GM21528 (cell line): Measurements from ENCODE around the gene TENM3.
A peak's percentile ranks its signal among the peaks of the same experiment; 100 is the strongest.
"Not testable (repeated sequence)": the region's sequence is repeated elsewhere in the genome, so short reads cannot be mapped to it uniquely, and the experiment has no call there.

Experiments
- ATAC-seq: cut with Tn5 transposase; IDR thresholded peaks from one replicate; pipeline ENCODE4 v1.9.1; 2021; ENCODE audit warnings: mild to moderate bottlenecking, moderate library complexity; ENCODE audit not compliant: unreplicated experiment, low FRiP score

Gene TENM3

DNA sequence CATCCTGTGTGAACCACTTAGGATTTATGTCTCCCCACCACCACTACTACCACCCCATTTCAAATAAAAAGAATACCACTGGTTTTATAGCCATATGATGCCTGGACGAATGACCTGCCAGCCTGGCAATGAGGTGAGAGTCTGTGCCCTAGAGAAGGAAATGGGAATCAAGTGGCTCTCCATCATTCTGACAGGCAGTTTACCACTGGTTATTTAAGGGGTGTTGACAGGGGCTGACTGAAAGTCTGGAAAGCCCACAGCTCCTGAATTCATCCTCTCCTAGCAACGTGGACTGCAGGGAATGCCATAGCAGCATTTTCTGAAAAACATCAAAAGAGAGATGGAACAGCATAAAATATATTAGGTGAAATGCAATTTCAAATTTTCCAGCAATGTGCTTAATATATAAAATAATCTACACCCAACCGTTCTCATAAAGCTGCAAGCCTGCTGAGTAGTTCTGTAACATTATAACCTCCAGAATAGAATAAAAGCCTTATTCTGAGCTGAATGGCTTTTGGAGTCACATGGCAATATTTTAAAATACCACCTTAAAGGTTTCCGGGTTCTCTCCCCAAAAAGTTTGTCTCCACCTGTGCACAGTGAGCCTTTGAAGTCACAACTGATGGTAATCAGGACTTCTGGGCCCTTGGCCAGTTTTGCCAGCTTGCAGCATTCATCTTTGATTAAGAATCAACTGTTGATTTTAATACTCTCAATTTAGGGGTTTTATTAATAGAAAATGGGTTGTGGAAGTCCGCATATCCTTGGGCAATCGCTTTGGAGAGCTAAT lies 552.4 kb downstream of the TENM3 start:
- ATAC-seq, result no peak

DNA sequence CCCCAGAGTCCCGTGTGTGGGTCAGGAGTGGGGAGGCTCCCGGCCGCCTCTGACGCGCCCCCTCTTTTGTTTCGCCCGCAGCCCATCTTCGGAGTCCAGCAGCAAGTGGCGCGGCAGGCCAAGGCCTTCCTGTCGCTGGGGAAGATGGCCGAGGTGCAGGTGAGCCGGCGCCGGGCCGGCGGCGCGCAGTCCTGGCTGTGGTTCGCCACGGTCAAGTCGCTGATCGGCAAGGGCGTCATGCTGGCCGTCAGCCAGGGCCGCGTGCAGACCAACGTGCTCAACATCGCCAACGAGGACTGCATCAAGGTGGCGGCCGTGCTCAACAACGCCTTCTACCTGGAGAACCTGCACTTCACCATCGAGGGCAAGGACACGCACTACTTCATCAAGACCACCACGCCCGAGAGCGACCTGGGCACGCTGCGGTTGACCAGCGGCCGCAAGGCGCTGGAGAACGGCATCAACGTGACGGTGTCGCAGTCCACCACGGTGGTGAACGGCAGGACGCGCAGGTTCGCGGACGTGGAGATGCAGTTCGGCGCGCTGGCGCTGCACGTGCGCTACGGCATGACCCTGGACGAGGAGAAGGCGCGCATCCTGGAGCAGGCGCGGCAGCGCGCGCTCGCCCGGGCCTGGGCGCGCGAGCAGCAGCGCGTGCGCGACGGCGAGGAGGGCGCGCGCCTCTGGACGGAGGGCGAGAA lies 556.5 kb downstream of the TENM3 start:
- ATAC-seq, result no peak

DNA sequence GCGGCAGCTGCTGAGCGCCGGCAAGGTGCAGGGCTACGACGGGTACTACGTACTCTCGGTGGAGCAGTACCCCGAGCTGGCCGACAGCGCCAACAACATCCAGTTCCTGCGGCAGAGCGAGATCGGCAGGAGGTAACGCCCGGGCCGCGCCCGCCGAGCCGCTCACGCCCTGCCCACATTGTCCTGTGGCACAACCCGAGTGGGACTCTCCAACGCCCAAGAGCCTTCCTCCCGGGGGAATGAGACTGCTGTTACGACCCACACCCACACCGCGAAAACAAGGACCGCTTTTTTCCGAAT lies 557.0 kb downstream of the TENM3 start:
- ATAC-seq, result no peak

DNA sequence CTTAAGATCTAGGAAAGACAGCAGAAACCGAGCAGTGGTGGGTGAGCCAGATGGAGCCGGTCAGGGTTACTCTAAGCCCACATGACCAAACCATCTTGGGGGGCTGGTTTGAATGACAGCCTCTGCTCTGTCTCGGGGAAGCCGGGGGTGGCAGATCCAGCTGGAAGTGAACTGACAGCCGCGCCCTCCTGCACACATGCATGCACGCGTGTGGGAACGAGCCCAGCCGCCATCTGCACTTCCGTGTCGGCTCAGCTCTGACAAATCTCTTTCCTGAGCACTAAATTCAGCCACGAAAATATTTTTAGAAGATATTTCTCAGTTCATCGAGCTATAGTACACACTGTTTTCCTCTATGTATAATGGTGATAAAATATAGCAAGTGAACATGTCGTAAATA lies 558.4 kb downstream of the TENM3 start:
- no peak for ATAC-seq

DNA sequence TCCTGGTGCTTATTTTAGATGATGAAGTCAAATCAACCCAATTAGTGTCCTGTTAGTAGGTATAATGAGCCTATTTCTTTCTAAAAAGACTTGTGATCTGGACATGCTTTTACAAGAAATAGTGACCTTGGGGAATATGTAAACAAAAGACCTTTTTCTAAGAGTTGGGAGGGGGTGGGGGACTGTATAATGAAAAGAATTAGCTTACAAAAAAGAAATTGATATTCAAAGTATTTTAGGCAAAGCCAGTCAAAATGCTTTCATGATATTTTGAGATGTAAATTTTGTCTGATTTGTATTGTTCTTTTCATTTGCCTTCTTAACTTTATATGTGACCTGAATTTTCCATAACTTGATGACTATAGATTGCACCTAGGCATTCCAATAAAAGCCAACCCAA lies 559.4 kb downstream of the TENM3 start:
- no peak for ATAC-seq

DNA sequence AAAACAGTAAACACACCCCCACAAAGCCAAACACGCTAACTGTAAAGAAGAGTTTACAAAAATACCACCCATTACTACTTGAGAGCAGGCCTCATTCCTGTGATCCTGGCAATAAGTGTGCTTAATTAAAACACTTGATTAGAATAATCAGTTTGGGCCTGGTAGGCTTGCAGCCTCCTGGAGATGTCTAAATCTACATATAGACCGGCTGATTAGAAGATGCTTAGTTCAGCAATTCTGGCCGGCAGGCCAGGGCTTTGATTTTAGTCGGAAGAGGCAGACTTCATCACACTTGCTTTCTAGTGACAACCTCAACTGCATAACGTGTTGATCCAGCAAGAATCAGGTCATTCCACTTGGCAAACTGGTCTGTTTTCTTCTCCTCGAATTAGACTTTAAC lies 560.0 kb downstream of the TENM3 start:
- no peak for ATAC-seq

DNA sequence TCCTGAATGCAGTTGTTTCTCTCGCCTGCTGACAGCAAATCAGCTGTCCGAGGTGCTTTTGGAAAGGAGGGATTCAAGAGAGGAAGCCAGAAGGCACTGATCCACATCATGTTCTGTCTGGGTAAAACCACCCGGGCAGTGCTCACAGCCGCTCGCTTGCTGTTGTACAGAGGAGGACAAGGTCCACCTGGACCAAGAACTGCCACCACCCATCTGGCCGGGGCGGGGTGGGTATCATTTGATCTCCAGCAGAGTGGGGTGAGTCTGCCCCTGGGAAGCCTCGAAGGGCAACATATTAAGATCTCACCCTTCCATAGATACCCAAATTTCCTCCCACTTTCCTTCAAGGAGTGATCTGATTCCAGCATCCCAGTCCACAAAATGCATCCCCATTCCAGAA lies 560.9 kb downstream of the TENM3 start:
- ATAC-seq, result no peak

DNA sequence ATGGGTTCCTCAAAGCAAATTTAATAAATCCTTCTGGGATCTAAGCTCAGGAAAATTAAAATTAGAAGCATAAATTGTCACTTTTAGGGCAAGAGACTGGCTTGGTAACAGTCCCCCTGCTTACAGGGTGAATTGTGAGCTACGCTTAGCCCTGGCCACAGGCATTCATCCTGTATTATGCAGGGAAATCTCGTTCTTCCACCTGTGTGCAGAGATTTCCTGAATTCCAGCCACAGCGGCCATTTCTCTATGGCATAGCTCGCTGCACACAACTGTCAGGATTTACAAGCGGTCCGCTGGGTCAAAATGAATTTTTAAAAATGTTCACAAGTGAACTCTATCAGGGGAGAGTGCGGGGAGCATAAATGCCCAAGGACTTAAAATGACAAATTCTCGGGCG lies 562.1 kb downstream of the TENM3 start:
- ATAC-seq, result no peak

DNA sequence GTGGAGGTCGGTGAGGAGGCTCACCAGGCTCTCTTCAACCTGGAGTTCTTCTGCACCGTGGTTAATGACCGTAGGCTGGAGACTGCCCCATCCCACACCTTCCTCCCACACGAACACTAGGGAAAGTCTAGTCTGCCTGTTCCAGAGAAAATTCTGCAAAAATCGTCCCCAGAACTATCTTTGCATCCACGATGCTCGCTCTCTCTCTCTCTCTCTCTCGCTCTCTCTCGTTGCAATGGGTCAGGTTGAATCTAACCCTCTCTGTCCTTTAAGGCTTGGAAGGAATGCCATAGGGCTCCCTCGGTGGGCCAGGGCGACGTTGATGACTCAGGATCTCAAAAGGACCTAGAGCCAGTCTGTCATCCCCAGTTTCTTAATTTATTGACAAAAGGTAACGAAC lies 562.5 kb downstream of the TENM3 start:
- no peak for ATAC-seq

DNA sequence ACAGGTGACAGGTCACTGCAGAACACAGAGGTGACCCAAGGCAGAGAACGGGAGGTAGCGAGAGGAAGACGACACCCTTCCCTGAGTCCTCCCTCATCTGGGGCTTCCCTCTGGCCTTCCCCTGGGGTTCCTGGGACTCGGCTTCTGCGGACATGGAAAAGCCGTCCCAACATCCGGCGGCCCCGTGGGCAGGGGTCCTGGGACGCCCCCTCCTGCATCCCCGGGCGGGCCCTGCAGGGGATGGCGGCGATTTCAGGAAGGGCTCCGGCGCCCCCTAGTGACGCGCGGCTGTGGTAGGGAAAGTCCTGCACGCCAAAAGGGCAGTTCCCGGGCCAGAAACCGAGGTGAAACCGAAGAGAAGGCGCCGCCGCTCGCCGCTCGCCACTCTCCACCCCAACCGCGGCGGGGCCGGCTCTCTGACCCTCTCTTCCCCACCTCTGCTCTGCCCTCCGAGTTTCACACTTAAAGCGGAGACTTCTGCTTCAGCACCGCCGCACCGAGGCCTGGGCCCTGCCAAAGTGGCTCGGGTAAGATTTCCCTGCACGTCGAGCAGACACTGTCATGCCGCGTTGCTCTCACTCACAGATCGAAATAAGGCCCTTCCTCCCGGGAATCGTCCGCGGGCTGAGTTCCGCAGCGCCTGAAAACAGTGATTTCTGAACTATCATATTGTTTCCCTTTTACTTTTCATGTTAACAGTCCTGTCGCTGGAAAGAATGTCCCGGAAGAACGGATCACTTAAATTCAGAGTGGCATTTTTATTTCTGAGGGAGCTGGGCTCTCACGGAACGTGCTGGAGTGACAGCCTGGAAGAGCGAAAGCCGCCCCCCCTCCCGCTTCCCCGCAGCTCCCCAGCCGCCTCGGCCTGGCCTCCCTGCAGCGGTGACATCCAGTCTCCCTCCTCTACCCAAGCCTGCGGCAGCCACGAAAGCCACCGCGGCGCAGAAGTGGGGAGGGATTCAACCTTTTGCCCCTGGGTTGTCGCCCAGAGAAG lies 563.4 kb downstream of the TENM3 start:
- peak; percentile 68 for ATAC-seq

DNA sequence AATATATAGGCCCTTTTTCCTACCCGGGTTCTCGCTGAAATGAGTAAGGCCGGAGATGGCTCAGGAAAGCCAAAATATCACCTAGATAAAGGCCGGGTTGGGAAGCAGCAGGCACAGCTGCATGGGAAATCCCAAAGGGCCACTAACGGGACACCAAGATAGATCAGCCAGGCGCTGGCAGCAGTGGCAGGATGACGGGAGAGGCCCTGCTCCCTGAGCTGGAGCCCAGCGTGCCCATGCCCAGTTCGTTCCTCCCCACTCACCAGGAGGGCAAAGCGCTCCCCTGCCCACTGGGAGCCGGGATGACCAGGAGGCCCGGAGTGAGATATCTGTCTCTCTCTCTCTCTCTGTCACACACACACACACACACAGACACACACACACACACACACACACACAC lies 564.1 kb downstream of the TENM3 start:
- no peak for ATAC-seq

DNA sequence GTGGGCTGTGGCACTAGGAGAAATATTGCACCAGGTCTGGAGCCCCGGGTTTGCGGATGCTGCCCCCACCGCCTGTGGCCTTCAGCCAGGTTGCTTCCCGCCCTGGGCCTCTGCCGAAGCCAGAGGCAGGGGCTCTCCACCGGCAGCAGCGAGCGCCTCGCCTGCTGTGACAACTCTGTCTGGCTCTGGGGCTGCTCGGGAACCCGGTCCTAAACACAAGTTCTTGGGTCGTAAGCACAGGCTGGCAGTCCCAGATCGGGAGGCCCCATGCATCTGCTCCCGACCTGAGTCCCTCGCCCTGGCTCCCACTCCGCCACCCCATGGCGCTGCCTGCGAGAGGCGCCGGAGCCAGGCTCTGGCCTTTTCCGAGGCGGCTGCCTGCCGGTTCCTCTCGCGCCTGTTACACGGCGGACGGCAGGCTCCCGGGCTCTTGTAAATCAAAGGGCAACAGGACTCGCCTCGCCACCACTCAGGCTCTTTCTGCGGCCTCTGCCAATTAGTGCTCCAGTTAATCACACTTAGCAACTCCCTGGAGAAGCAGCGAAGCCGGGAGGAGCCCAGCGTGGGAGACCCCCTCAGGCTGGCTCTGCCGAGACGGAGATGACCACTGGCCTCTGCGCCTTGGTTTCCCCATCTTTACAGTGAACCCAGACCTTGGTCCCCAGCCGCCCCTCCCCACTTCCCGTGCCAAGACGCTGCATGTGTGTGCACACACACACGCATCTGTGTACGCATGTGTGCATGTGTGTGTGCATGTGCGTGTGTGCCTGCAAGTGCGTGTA lies 564.8 kb downstream of the TENM3 start:
- no peak for ATAC-seq

DNA sequence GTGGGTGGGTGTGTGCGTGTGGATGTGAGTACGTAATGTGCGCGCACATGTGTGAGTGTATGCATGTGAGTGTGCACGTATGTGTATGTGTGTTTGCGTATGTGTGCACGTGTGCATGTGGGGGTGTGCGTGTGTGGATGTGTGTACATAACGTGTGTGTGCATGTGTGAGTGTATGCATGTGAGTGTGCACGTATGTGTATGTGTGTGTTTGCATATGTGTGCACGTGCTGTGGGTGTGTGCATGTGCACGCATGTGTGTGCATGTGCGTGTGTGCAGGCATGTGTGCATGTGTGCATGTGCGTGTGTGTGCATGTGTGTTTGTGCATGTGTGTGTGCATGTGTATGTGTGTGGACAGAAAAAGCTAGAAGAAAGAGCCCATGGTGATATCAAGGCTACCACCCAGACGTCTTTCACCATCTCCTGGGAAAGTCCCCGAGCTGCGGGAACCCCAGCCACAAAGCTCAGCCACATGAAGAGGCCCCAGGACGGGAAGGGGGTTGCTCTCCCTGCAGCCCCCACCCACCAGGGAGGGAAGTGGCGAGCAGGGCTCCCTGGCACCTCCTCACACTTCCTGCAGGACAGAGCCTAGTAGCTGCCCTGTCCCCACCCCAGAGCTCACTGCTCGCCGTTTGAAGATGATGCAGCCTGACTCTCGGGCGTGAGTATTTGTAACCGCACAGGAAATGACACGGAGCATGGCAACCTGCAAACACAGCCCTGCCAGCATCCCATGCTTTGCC lies 565.6 kb downstream of the TENM3 start:
- ATAC-seq, result peak; percentile 76

DNA sequence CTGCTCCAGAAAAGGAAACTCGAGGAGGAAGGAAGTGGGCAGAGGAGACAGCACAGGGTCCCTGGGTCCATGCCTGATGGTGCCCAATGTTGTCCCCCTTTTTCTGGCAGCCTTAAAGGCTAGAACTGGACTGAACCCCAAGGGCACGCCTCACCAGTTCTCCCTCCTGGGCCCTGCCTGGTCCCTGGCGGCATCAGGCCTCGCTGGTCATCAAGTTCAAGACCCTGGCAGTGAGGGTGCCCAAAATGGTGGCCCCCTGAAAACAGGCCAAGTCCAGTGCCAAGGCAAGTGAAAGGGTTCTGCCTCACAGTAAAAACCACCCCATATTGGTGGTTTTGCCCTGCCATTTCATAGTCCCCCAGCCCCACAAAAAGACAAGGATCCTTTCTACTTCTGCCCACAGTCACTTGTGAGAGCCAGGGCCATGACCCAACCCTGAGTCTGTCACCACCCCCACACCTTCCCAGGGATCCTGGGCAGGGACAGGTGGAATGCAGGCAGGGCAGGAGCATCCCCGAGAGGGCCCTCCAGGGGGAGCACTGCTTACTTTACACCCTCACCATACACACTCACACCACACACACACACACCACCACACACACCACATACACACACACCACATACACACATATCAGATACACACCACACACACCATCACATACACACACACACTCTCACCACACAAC lies 566.4 kb downstream of the TENM3 start:
- ATAC-seq, result peak; percentile 32

DNA sequence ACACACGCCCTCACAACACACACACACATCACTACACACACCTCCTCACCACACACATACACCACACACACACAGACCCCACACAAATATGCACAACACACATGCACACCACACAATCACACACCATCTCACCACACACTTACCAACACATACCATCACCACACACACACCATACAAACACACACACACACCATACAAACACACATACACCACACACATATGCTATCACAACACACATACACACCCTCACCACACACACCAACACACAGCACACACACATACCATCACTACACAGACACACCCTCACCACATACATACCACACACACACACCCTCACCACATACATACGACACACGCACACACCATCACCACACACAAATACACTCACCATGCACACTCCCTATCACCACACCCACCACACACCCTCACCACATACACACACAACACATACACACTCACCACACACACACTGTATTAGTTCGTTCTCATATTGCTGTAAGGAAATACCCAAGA lies 567.0 kb downstream of the TENM3 start:
- ATAC-seq, result no peak

DNA sequence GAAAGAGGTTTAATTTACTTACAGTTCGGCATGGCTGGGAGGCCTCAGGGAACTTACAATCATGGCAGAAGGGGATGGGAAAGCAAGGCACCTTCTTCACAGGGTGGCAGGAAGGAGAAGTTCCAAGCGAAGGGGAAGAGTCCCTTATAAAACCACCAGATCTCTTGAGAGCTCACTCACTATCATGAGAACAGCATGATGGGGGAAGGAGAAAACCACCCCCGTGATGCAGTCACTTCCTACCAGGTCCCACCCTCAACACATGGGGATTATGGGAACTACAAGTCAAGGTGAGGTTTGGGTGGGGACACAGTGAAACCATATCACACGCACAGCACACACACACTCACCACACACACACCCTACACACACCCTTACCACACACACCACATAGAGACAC lies 569.7 kb downstream of the TENM3 start:
- no peak for ATAC-seq

DNA sequence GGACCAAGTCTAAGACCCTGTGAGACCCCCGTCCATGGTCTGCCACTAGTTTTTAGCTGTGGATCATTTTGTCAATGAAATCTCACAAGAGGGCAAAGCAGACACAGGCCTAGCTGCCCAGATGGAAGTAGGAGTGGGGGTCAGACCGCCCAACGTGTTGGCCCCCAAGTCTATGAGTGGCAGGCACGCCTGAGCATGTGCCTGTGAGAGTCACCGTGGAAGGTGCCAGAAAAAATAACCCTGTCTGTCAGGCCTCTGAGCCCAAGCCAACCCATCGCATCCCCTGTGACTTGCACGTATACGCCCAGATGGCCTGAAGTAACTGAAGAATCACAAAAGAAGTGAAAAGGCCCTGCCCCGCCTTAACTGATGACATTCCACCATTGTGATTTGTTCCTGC lies 570.9 kb downstream of the TENM3 start:
- not testable (repeated sequence) for ATAC-seq

DNA sequence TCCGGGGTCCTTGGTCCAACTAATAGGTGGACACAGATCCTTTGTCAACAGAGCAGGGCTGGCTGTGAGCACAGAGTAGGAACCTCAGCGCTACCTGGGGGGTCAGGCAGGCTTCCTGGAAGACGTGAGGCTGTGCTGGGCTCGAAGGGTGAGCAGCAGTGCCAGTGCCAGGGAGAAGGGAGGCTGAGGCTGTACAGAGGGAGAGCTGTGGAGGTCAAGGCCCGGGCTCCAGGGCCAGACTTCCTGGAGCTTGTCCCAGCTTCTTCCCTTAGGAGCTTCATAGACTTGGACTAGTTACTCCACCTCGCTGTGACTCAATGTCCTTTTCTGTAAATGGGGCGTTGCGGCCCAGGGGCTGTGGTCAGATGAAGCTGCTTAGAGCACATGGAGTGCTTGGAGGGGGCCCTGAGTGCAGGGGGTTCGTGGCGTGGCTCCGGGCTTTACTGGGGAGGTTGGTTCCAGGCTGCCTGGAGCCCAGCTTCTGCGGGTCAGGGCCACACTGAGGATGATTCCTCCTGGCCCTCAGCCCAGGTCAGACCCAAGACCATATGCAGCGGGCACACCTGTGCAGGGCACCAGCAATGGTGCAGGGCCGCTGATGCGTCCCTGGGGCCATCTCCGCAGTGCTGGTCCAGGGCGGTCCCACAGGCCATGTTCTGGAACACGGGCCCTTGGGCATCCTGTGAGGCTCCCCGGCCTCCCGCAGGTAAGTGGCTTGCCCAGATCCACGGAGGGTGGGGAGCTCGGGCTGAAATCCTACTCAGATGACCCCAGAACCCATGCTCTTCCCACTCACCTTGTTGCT lies 575.9 kb downstream of the TENM3 start:
- no peak for ATAC-seq
